ENCODE data around the gene SRSF1. TPM values are rescaled to one million over a fixed set of nuclear protein-coding genes. Genes with fewer than 3 reads are reported as not detected.
"Not testable (repeated sequence)": the region's sequence is repeated elsewhere in the genome, so short reads cannot be mapped to it uniquely, and the experiment has no call there.

The SRSF1 gene
- total RNA-seq, 1 experiment from 2014 or later = 373 TPM

GRCh38 chr17:57990037-57990436 lies 17.0 kb downstream of the SRSF1 start:
- no peak for DNase-seq (ENCODE audit: low read depth)

- DNase-seq (ENCODE audit: low read depth) = peak; percentile 78
Measured at GRCh38 chr17:57988301-57989250, 18.5 kb downstream of the SRSF1 start.

GRCh38 chr17:57987581-57988300 lies 19.3 kb downstream of the SRSF1 start, which contains the start of gene VEZF1:
TSS of gene VEZF1 (minus strand) at chr17:57988254. CDS start at chr17:57988111, 143 bp downstream.
- DNase-seq (ENCODE audit: low read depth) = peak; percentile 70

- DNase-seq (ENCODE audit: low read depth) = peak; percentile 75
Measured at GRCh38 chr17:57986841-57987580, 20.0 kb downstream of the SRSF1 start.

- DNase-seq (ENCODE audit: low read depth) = peak; percentile 72
Measured at GRCh38 chr17:57985675-57985974, 21.4 kb downstream of the SRSF1 start.

- DNase-seq (ENCODE audit: low read depth) = no peak
Measured at GRCh38 chr17:57984936-57985674, 21.9 kb downstream of the SRSF1 start.

GRCh38 chr17:57984261-57984890 lies 22.7 kb downstream of the SRSF1 start:
- peak; percentile 64 for DNase-seq (ENCODE audit: low read depth)

GRCh38 chr17:57983446-57983845 lies 23.6 kb downstream of the SRSF1 start:
- DNase-seq (ENCODE audit: low read depth) = peak; percentile 51

- no peak for DNase-seq (ENCODE audit: low read depth)
Measured at GRCh38 chr17:57982452-57983170, 24.4 kb downstream of the SRSF1 start.

GRCh38 chr17:57980522-57980921 lies 26.5 kb downstream of the SRSF1 start:
- no peak for DNase-seq (ENCODE audit: low read depth)

GRCh38 chr17:57979076-57979475 lies 28.0 kb downstream of the SRSF1 start:
- no peak for DNase-seq (ENCODE audit: low read depth)

- no peak for DNase-seq (ENCODE audit: low read depth)
Measured at GRCh38 chr17:57976594-57976993, 30.5 kb downstream of the SRSF1 start.

GRCh38 chr17:57975044-57975443 lies 32.0 kb downstream of the SRSF1 start:
- DNase-seq (ENCODE audit: low read depth) = no peak

- not testable (repeated sequence) for DNase-seq (ENCODE audit: low read depth)
Measured at GRCh38 chr17:57974053-57974824, 32.8 kb downstream of the SRSF1 start.

- DNase-seq (ENCODE audit: low read depth) = no peak
Measured at GRCh38 chr17:57972151-57972550, 34.9 kb downstream of the SRSF1 start.

GRCh38 chr17:57971572-57971971 lies 35.5 kb downstream of the SRSF1 start:
- DNase-seq (ENCODE audit: low read depth) = no peak

- DNase-seq (ENCODE audit: low read depth) = peak; percentile 54
Measured at GRCh38 chr17:57970710-57971109, 36.3 kb downstream of the SRSF1 start.

- DNase-seq (ENCODE audit: low read depth) = no peak
Measured at GRCh38 chr17:57968456-57968855, 38.6 kb downstream of the SRSF1 start.

GRCh38 chr17:57966875-57967274 lies 40.2 kb downstream of the SRSF1 start:
- no peak for DNase-seq (ENCODE audit: low read depth)

Data from LHCN-M2 (cell line).